NCI-H2081 (cell line): ENCODE measurements around the gene IVD.

Experiments
- DNase-seq, 2 experiments: peaks; one replicate each; lab custom pipeline; 2025; lab: John Stamatoyannopoulos, UW

Gene IVD

DNA sequence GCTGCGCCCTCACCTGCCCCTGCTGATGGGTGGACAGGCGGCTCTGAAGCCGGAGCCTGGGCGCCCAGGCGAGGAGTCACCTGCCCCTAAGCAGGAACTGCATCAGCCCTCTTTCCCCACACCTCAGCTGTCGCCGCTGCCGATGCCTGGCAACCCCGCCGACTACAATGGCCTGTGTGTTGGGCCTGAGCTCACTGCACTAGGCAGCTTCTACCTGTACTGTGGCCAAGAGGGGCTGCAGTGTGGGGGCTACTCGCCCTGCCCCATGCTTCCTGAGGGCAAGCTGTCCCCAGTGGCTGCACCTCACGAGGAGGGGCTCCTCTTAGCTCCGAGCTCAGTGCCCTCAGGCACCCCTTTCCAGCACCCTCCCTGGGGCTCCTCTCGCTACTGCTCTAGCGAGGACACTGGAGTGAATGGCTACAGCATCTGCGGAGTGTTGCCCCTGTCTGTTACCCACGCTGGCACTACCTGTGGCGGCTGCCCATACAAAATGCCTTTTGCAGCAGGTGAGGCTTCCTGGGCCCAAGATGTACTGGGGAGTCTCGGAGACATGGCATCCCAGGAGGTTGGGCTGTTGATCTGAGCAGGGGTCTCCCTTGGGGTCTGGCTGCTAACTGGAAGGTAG, 53.9 kb downstream of the IVD start:
- no peak for DNase-seq

DNA sequence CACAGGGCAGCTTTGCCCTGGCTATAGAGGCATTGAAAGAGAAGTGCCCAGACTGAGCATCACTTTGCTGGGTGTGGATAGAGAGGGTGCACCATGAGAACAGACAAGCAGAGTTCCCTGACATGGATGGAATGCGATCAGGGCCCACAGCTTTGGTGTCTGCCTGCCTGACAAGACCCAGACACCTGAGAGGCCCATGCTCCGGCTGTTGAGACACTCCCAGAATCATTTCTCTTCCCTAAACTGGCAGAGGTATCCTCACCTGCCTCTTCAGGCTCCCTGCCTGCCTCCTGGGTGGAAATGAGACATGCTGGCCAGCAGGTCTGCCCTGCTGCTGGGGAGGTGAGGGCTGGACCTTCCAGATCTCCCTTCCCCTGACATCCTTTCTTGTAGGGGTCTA, 54.8 kb downstream of the IVD start:
- DNase-seq: no peak

- no peak for DNase-seq
Measured at GRCh38 chr15:40461958-40462357, 56.4 kb downstream of the IVD start.

DNA sequence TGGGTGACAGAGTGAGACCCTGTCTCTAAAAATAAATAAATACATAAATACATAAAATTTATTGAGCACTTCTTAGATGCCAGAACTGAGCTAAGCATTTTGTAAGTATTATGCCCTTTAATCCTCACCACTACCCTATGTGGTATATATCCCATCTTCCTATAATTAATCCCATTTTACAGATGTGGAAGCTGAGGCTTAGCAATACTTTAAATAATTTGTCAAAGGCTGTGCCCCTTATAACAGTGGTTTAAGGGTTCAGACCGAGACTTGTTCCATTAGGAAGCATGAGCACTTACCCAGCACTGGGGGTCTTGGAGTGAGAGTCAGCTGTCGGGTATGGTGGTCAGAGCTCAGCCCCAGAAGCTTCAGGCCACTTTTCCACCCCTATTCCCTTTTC, 57.7 kb downstream of the IVD start:
- no peak for DNase-seq

GRCh38 chr15:40463886-40464545, 58.4 kb downstream of the IVD start:
- no peak for DNase-seq

- no peak for DNase-seq
Measured at GRCh38 chr15:40464595-40465185, 59.1 kb downstream of the IVD start.

DNA sequence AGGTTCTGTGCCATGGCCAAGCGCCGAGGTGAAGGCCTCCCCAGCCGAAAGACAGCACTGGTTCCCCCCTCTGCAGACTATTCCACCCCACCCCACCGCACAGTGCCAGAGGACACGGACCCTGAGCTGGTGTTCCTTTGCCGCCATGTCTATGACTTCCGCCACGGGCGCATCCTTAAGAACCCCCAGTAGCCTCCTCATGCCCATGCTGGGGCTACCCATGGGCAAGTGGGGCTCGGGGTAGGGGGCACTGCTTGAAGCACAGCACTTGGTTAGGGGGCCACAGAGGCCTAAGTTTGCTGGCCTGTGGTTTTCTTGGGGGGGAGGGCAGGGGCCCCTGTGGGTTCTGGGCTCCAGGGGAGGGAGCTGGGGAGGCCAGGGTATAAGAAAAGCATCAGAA, 60.3 kb downstream of the IVD start:
- DNase-seq: no peak

DNA sequence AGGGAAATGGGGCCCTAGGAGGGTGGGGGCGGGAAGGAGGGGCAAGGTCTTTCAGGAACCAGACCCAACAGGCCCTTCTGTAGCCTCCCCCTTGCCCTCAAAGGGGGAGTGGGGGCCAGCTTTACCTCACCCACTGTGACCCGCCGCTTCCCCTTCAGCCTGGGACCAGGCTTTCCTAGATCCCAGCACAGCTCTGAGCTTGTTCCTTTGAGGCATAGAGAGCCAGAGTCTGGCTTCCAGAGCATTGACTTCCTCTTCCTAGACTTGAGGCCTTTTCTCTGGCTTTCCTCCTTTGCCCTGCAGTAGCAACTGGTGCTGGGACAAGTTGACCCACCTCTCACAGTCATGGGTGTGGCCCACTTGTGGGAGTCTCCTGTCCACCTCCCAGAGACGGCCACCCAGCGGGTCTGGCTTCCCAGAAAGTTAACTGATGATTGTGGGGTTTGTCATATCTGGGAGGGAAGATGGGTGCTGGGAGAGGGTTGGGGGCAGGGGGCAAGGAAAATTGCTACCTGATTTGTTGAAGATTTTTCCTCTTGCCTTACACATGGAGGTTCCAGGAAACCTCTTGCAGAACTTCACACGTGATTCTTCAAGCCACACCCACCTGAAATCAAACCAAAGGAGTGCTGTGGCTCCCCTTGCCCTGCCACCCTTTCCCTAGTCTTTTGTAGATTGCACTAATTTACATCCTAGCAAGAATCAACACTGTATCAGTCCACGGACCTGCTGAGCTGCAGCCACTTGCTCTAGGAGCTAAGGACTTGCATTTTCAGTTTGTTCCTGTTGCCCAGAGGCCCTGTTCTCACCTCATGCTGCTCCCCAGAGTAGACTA, 61.0 kb downstream of the IVD start:
- DNase-seq: no peak

- DNase-seq: no peak
Measured at GRCh38 chr15:40467261-40467615, 61.6 kb downstream of the IVD start.

- no peak for DNase-seq
Measured at GRCh38 chr15:40468898-40469331, 63.3 kb downstream of the IVD start.

- no peak for DNase-seq
Measured at GRCh38 chr15:40469776-40470390, 64.3 kb downstream of the IVD start.

DNA sequence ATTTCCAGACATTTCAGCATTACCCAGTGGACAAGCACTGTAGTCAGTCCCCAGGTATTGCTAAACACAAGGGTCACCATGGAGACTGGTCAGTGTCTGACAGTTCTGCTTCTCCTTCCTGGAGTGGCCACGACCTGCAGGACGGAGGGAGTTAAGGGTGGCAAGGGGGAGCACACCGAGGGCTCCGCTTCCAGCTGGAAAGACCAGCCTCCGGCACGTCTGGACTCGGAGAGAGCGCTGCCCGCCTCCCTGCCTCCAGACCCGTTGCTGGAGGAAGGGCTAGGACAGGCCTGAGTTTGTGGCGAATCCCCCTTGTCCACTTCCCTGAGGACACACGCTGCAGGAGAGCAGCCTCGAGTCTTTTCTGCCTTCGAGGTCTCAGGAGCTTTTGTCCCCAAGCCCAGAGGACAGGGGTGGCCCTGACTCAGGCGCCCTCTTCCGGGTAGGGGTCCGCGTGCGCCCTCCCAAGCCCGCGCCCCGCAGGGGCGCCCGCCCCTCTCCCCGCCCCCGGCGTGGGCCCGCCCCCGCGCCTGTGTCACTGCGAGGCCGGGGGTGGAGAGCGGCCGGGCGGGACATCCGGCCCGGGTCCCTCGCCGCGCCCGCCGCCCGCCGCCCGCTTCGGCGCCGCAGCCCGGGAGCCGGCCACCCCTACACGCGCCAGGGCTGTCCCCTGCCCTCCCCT, 65.0 kb downstream of the IVD start, which contains the start of gene CHST14:
TSS of gene CHST14 (plus strand) at position 562 of the 682 bp plus-strand sequence. CDS start 230 bp downstream, outside the sequence.
- DNase-seq: peak; percentile 31 to 54
